GM12878 (cell line): ENCODE results near the gene PDIA4.

Source experiments
- ASH2L ChIP-seq: fragments of 300-600, 200-600 bp; sonication (generic); IDR thresholded peaks from 2 replicates; pipeline ENCODE4 v1.6.1; 2017; ENCODE audit warnings: low read depth, mild to moderate bottlenecking, borderline replicate concordance
- ETV6 ChIP-seq, 2 experiments: fragments of 450-650 bp in 1 of 2; IDR thresholded peaks in 1 of 2; conservative IDR thresholded peaks in 1 of 2; 2 replicates each; pipeline ENCODE4 v1.6.1; 2014; ENCODE audit warnings: antibody characterized with exemption in 1 of 2, borderline replicate concordance in 1 of 2, low read depth in 1 of 2, mild to moderate bottlenecking in 1 of 2, moderate library complexity in 1 of 2
- JUNB ChIP-seq: IDR thresholded peaks from 2 replicates; pipeline ENCODE4 v1.6.1; 2016; ENCODE audit warnings: antibody characterized with exemption, mild to moderate bottlenecking
- SIN3A ChIP-seq: IDR thresholded peaks from 2 replicates; pipeline ENCODE4 v1.6.1; 2012; ENCODE audit warnings: low read depth, low read length, improper control_type of control experiment
- SIX5 ChIP-seq: IDR thresholded peaks from 2 replicates; pipeline ENCODE4 v1.6.1; 2011; ENCODE audit warnings: mild to moderate bottlenecking, low read depth, low read length, moderate library complexity; ENCODE audit not compliant: severe bottlenecking
- ZNF274 ChIP-seq: IDR thresholded peaks from one replicate; pipeline ENCODE4 v1.8.0; 2011; ENCODE audit not compliant: insufficient read length, insufficient read depth
- ZNF384 ChIP-seq: IDR thresholded peaks from 2 replicates; pipeline ENCODE4 v1.6.1; 2012; ENCODE audit warnings: low read depth, mild to moderate bottlenecking, low read length, improper control_type of control experiment, borderline replicate concordance
- TF ChIP-seq, protein P1 (sequence below), 3 experiments: IDR thresholded peaks in 2 of 3; conservative IDR thresholded peaks in 1 of 3; 2 replicates each; pipeline ENCODE4 v1.5.1; 2011; ENCODE audit warnings: low read depth in 3 of 3, low read length in 3 of 3, mild to moderate bottlenecking in 3 of 3, control low read depth in 2 of 3, moderate library complexity in 2 of 3, inconsistent platforms in 1 of 3, mixed read lengths in 1 of 3; ENCODE audit not compliant: control insufficient read depth in 2 of 3, insufficient read depth in 1 of 3; ENCODE audit errors: extremely low read depth in 1 of 3

DNA sequence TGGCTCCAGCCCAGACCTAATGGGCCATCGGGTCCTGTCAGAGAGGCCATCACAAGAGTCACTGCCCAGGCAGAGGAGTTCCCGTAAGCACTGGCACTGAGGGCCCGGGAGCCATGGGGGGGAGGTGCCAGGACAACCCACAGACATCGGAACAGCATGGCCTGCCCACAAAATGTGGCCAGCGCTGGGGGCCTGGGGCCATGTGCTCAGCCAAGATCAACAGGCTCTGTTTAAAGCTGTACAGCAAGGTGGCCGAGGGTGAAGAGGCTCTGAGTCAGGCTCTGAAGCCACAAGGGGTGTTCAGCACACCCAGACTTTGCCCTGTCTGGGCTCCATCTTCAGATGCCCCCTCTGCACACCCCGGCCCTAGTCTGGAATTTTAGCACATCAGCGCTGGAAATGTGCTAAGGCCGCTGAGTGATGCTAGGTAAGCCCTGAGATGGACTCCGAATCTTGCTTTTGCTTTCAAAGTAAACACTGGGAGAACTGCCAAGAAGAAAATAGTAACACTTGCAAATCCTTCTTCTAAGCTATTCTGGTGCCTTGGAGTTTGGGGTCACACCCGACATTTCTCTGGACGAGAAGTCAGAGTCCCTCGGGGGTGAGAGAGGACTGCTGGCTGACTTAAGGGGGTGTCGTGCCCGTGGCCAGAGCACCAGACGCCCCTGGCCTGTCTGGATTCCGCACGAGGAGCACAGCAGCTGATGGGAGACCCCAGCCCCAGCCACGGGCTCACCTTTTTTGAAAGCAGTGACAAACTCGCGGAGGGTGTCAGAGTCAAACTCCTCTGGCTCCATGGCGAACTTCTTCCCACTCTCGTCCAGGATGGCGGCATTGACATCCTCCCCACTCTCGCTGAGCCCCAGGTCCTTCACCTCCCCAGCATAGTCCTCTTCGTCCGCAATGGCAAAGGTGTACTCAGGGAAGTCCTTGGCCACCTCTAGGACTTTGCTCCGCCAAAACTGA lies 23.6 kb downstream of the PDIA4 start:
- TF ChIP-seq, protein P1, sequence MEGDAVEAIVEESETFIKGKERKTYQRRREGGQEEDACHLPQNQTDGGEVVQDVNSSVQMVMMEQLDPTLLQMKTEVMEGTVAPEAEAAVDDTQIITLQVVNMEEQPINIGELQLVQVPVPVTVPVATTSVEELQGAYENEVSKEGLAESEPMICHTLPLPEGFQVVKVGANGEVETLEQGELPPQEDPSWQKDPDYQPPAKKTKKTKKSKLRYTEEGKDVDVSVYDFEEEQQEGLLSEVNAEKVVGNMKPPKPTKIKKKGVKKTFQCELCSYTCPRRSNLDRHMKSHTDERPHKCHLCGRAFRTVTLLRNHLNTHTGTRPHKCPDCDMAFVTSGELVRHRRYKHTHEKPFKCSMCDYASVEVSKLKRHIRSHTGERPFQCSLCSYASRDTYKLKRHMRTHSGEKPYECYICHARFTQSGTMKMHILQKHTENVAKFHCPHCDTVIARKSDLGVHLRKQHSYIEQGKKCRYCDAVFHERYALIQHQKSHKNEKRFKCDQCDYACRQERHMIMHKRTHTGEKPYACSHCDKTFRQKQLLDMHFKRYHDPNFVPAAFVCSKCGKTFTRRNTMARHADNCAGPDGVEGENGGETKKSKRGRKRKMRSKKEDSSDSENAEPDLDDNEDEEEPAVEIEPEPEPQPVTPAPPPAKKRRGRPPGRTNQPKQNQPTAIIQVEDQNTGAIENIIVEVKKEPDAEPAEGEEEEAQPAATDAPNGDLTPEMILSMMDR (IDR thresholded peaks at IDR 0.05 in 2 of 3, conservative IDR thresholded peaks at IDR 0.05 in 1 of 3; ENCODE audit: control insufficient read depth in 2 of 3, extremely low read depth in 1 of 3, insufficient read depth in 1 of 3, low read depth in 3 of 3, low read length in 3 of 3): no peak
- TF ChIP-seq ZNF384: no peak
- TF ChIP-seq JUNB: no peak
- TF ChIP-seq ETV6 (conservative IDR thresholded peaks at IDR 0.05 in 1 of 2, IDR thresholded peaks at IDR 0.05 in 1 of 2; ENCODE audit: borderline replicate concordance in 1 of 2, low read depth in 1 of 2): no peak
- no peak for TF ChIP-seq ASH2L
- TF ChIP-seq ZNF274: no peak
- TF ChIP-seq SIN3A: no peak
- no peak for TF ChIP-seq SIX5
